ENCODE measurements around the gene NKAIN2. TPM values are rescaled to one million over a fixed set of nuclear protein-coding genes. Genes with fewer than 3 reads are reported as not detected.

Gene NKAIN2
- total RNA-seq, 1 donor: 16.7 TPM

DNA sequence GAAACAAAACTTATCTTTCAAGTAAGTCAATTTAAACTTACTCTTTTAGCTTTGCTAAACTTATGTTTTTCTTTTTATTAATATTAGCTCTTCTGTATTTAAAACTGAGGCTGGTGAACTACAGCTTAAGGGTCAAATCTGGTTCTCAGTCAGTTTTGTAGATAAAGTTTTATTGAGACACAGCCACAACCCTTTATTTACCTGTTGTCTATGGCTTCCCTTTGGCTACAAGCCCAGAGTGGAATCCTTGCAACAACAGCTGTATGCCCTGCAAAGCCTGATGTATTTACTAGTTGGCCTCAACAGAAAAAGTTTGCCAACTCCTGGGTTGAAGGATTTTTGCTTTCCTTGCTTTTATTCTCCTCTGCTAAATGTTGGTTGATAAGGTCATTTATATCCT, 667.1 kb downstream of the NKAIN2 start:
- DNase-seq (ENCODE audit: low read depth in 2 of 3, low spot score in 2 of 3): no peak

DNA sequence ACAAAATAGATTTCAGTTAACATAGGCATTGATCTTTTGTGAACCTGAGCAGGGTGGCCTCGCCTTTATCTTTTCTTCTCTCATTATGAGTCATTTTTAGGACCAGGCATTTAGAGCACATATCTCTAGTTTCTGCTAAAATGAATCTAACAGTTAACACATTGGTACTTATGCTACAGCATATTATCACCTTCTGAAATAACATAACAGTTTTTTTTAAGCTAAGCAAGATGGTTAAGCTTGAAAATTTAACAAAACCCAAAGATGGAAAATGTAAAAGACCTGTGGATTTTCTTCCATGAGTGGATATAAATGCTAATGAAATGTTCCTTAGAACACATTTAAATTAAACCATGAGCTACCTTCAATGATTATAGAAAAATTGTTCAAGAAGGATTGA, 671.5 kb downstream of the NKAIN2 start:
- no peak for DNase-seq (ENCODE audit: low read depth in 2 of 3, low spot score in 2 of 3)

DNA sequence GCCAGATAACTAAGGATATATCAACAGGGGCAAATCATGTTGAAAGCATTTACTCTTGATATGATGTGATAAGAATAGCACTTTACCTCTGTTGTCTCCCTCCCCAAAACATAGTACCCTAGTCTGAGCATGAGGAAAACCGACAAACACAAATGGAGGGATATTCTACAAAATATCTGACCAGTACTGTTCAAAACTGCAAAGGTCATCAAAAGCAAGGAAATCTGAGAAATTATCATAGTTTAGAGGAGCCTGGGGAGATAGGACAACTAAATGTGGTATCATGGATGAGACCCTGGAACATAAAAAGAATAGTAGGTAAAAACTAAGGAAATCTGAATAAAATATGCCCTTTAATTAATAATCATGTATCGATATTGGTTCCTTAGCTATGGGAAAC, 675.2 kb downstream of the NKAIN2 start:
- DNase-seq (ENCODE audit: low read depth in 2 of 3, low spot score in 2 of 3): no peak

DNA sequence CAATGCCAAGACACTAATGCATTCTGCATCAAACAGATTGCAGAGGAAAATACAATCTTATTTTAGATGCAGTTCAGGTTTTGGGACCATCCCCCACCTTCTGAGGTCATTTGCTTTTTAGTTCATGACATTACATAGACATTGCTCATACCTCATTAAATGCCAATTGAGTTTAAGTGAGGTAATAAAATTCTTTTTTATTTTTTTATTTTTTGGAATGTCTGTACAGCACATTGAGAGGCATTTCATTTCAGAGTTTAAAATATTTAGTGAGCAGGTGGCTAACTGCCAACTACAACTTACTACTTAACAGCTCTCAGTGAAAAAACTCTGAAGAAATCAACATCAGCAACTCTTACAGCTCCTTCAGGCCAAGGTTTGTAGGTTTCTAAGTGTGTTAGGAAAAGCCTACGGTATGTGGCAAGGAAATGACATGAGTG, 676.3 kb downstream of the NKAIN2 start:
- DNase-seq (ENCODE audit: low read depth in 2 of 3, low spot score in 2 of 3): no peak

DNA sequence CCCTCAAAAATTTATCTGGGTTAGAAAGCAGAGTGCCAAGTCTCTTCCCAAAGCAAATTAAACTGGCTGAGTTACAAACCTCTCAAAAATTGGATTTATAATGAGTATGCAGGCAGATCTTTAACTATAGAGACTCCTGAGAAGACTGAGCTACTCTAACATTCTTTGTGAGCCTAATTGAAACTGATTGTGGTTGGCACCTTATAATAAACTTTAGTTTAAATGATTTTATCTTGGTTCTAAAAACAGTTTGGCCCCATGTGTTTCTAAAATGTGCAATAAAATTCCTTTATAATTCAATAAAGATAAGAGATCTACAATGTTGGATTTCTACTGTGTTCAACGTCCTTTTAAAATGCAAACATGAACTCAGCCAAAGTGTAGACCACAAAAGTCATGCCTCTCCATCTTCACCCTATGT, 678.4 kb downstream of the NKAIN2 start:
- no peak for DNase-seq (ENCODE audit: low read depth in 2 of 3, low spot score in 2 of 3)

DNA sequence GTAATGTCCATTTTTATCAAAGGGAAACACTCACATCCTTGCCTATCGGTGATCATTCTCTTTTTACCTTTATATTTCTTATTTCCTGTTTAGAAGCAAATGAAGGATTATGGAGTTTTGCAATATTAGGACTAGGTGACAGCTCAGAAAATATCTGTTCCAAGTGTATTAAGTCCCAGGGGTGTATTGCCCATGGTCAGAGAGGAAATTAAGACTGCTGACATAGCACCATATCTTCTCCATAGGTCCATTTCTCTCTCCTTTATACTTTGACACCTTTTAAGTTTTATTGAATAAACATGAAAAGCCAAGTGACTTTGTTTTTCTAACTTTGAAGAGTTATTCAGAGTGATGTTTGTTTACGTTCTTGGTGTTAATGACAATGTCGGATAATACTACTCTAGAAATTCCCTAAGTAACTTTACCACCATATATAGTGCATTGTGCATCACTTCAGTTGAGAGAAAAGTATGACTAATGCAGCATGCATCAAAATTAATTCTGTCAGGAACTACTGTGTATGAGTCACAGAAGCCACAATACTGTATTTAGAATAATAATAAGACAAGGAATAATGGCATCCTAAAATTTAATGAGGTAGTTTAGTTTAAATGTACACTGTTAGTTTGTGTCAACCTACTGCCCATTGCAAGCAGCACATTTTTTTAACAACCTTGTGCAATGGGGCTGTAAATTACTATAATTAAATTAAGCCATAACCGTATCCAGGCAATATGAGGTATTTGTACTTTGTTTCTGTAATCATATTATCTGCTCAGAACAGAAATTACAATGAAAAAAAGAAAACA, 684.2 kb downstream of the NKAIN2 start:
- DNase-seq (ENCODE audit: low read depth in 2 of 3, low spot score in 2 of 3): no peak

DNA sequence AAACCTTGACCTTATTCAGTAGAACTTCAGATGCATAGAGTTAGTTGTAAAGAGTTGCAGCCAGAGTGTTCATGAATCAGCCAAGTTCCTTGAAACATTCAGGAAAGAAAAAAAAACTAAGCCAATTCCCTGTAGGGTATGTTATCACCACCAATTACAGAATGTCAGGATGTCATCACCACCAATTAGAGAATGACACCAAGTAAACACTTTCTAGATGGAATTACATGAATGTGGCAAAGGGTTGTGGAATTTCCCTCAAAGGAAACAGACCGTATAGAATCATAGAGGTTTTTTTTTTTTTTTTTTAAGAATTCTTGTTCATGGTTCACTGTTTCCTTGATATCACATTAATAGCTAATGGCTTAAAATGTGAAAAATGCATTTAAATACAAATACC, 686.5 kb downstream of the NKAIN2 start:
- no peak for DNase-seq (ENCODE audit: low read depth in 2 of 3, low spot score in 2 of 3)

DNA sequence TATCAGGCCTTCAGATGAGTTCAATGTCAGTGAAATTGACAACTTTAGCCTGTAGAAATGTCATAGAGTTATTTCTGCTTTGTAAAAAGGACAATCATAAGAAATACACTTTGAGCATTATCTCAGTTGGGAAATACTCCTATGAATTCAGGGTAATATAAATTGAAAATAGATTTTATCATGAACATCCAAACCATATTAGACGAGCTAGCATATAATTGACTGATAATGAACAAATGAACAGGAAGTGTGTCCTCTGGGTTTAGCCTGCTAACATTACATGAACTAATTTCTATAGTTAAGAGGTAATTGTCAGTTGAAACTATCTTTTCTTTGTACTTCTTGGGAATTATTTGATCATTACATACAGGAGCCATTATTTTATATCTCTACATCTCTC, 689.6 kb downstream of the NKAIN2 start:
- no peak for DNase-seq (ENCODE audit: low read depth in 2 of 3, low spot score in 2 of 3)

DNA sequence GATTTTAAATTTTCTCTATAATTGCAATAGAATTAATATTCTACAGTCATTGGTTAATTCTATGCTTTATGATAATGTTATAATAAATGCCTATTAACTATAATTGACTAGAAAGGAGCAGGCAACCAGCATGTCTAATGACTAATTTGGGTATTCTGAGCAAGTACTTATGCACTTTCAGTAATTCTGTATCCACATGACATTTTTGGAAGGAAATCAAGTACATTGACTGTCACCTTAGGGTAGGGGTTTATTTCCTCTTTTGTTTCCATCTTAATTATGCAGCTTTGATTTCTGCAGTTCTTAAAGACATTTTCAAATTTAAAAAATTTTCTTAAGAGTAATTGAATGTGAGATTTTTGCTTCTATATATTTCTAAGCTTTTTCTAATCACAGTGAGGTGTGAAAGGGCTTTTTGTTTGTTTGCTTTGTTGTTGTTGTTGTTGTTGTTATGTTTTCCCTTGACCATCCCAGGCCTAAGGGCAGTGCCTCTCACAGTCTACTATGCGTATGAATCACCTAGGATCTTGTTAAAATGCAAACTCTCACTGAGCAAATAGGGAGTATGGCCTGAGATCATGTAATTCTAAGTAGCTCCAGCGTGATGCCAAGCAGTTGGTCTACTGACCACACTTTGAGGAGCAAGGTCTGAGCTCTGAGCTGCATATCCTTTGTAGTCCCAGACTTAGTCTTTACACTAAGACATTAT, 691.4 kb downstream of the NKAIN2 start:
- no peak for DNase-seq (ENCODE audit: low read depth in 2 of 3, low spot score in 2 of 3)

DNA sequence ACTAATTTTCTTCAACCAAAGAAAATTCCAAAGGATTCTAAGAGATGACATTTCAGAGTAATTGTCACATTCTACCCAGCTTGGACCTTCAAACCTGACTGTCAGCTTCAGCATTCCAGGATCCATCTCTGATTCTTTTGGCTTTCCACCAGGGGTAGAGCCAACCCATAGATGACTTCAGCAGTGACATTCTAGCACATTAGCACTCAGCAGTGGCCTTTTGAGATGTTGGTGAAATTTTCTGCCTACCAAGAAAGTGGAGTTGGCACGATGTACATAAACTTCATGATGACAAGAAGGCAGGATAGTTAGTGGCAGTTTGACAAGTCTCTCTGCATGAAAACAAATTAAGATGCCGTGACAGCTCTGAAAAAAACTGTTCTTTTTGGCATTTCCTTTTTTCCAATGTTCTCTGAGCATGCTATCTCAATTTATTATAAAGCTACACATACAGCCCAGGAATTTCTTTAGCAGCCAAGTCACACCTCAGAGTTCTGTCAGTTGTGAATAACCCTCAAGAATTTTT, 692.1 kb downstream of the NKAIN2 start:
- DNase-seq (ENCODE audit: low read depth in 2 of 3, low spot score in 2 of 3): no peak

DNA sequence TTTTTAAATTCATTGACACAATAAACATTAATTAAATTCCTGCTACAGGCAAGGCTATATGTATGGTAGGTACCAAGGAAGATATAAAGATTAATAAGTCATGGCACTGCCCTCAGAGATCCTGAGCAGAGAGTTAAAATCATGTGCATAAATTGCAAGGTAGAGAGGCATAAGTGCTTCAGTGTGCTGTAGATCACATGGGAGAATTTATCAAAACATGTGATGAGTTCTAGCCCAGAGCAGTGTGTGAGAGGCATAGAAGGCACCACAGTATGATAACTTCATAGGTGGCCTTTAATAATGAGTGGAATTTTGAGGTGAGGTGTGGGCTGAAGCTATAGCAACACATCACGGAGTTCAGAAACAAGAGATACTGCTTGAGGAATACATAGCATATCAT, 692.7 kb downstream of the NKAIN2 start:
- no peak for DNase-seq (ENCODE audit: low read depth in 2 of 3, low spot score in 2 of 3)

DNA sequence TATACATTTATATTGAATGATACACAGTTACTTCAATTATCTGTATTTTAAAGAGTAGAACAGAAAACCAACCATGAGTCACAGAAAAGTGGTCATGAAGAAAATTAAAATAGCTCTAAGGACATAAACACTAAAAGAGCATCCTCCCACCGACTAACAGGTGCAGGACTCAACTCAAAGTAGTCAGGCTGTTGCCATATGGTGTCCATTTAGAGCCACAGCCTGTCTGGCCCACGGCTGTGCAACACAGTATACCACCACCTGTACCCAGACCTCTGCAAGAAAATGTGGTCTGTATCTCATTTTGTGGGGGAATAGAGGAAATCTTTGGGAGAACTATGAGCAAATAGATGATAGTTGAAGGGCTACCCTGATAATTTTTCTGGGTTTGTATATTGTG, 708.8 kb downstream of the NKAIN2 start:
- no peak for DNase-seq (ENCODE audit: low read depth in 2 of 3, low spot score in 2 of 3)

DNA sequence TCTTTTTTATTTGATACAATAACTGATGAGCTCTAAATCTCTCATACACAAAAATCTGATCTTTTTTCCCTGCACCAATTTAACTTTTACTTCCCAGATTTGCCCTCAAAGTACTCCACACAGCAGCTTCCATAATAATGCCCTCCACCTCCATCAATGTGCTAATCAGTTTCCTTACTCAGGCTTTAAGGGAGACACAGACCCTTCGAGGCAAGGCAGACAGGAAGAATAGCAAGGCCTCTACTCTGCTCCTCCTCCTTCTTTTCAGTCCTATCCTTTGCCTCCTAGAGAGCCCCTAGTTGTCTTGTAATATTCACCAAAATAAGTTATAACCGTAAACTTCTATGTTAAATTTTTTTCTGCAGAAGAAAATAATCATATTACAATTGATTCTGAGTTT, 713.7 kb downstream of the NKAIN2 start:
- DNase-seq (ENCODE audit: low read depth in 2 of 3, low spot score in 2 of 3): no peak

DNA sequence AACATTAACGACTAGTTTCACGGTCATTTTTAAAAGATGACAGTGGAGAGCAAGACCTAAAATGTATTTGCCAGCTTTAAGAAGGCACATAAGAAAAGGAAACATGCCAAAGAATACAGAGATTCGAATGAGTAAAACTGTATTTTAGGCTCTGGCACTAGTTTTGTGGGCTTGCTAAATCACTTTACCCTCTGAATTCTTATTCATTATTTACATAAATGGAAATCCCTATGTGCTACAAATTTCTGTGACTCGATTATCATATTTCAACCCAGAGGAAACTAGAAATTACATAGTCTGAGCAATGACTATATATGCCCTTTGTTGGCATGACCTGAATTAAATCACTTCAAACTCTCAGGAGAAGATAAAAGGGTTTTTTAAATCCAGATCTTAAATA, 716.8 kb downstream of the NKAIN2 start:
- DNase-seq (ENCODE audit: low read depth in 2 of 3, low spot score in 2 of 3): no peak

DNA sequence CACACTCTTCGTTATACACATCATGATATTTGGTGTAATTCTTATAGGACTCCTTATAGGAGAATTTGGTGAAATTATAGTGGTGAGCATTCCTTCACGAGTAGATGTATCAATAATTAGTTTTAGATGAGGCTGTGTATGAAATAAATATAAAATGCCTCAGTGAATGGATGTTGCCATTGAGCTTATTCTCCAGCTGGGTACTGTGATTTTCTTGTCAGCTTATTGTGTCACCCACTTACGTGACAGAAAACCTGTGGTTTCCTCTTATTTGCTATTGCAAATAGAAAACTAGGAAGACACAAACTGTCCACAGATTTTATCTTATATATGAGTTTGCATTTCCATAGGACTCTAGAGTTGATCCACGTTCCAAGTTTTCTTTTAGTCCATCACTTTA, 718.7 kb downstream of the NKAIN2 start:
- DNase-seq (ENCODE audit: low read depth in 2 of 3, low spot score in 2 of 3): peak in 1 of 3 donors; percentile 7

DNA sequence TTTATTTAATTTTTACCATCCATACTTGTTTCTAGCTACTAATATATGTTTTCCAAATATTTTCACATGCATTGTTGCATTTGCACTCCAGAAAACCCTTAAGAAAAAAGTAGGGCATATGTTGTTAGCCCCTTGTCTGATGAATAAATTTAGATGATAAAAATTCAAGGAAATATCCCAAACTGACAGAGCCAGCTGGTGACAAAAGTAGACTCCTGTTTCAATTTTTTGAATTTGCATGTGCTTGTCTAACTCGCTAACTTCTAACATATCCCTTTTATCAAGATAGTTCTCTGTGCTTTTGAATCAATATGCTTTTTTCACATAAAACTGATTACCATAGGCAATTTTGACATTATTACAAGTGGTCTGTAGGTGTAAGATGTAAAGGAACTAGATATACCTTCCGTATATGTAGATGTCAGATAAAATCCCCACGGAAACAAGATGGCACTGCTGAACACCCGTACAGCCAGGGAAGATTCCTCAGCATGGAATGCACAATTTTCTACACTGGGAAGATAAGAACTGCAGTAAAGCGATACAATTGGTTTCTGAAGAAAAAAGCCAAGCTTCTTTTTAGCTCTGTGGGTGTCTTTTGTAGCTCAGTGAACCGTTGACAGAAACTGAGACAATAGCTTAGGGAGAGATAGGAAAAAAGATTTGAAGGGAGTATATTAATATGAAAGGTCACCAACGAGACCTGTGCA, 721.0 kb downstream of the NKAIN2 start:
- DNase-seq (ENCODE audit: low read depth in 2 of 3, low spot score in 2 of 3): no peak

DNA sequence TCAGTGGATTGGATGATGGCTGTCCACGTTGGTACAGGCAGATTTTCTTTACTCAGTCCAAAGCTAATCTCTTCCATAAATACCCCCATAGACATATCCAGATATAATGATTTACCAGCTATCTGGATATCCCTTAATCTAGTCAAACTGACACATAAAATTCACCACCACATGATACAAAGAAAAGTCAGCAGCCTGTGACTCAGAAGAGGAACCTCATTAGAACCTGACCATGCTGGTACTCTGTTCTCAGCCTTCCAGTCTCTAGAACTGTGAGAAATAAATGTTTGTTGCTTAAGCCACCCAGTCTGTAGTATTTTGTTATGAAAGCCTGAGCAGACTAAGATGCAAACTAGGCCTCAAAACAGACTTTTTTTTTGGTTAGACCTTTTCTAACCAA, 727.3 kb downstream of the NKAIN2 start:
- DNase-seq (ENCODE audit: low read depth in 2 of 3, low spot score in 2 of 3): no peak

DNA sequence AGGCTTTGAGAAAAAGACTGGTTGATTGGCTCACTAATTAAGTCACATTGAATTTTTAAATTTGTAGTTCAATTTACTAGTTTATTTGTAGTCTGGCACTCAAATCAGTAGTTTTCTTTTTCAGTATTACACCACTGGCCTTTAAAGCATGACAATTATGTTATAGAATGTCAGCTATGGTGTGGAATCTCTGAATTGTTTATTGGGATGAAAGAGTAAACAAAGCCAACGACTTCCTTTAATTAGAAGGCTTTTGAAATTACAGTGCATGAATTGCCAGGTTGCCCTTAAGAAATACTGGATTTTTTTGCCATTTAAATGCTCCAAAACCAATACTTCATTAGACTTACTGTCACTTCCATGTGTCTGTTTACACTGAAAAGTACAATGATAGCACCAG, 731.6 kb downstream of the NKAIN2 start:
- no peak for DNase-seq (ENCODE audit: low read depth in 2 of 3, low spot score in 2 of 3)

DNA sequence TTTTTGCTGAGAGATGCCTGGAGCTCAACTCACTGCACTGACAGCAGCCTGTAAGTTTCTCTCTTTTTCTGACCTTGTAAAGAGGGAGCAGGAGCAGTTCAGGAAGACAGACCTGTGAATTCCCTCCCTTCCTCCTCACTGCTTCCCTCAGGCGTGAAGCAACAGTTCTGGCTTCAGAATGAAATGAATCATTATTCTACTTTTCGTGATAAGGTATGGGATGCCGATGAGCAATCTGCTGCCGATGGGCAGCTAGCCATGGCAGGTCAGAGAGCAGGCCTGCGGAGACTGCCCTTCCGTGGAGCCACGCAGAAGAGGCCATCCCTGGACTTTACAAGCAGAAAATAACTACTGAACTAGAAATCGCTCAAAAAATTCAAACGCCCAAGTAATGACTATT, 732.1 kb downstream of the NKAIN2 start:
- no peak for DNase-seq (ENCODE audit: low read depth in 2 of 3, low spot score in 2 of 3)

DNA sequence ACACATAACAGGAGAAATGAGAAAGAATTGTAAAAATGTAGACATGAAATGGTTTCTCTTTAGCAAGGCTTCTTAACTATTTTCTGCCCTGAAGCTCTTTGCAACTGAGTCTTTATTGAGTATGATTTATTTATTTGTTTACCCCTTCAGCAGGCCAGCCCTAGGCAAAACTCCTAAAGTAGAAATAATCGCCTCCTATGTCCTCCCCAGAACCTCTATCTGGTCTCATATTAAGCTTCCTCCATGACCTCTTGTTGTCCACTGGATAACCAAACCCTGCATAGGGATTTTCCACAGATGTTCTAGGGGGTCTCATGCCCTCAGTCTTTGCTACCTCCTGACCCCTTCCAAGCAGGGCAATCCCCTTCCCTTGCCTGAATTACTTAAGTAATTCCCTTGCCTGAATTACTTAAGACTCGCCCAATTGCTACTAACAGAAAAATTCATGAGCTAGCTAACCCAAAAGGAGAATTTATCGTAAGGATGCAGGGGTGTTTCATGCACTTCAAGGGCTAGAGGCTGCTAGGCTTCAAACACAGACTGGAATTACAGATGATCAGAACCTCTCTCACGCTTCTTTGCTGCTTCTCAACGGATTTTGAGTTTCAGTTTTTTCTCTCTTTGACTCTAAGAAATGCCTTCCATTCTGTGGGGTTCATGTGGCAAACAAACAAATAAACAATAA, 732.6 kb downstream of the NKAIN2 start:
- no peak for DNase-seq (ENCODE audit: low read depth in 2 of 3, low spot score in 2 of 3)

DNA sequence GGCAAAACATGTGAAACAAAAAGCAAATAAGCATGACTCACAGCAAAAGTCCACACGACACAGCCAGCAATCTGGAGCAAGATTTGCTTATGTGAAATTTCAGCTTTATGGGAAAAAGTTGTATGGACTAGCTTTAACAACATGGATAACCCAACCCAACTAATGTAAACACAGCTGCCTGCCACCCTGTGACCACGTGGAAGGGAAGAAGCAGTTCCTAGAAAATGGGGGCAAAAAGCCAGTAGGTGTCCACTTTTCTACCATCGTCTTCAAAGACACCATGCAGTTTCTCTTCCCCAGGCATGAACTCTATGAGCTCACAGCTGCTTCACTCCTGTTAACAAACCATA, 733.2 kb downstream of the NKAIN2 start:
- no peak for DNase-seq (ENCODE audit: low read depth in 2 of 3, low spot score in 2 of 3)
